WTC11 (cell line): ENCODE data around the gene ZBTB20. TPM values are rescaled to one million over a fixed set of nuclear protein-coding genes. Genes with fewer than 3 reads are reported as not detected.

Source experiments
- ATAC-seq: fragments of 200-7000 bp; cut with Tn5 transposase; 2 replicates; pipeline ENCODE4 v1.10.0; 2021; ENCODE audit warnings: mild to moderate bottlenecking, moderate library complexity
- CTCF ChIA-PET: fragments of 300-600 bp; sonication (Branson Sonifier 250); formaldehyde crosslinking; loops from one replicate; lab custom pipeline; 2021; ENCODE audit warnings: antibody characterized with exemption; lab: Charles Lee
- POLR2A ChIA-PET: fragments of 350-600 bp; sonication (Branson Sonifier 250); formaldehyde crosslinking; loops from one replicate; lab custom pipeline; 2021; ENCODE audit warnings: antibody characterized with exemption; lab: Charles Lee
- DNase-seq: peaks from one replicate; pipeline ENCODE4 v3.0.0; 2021; ENCODE audit warnings: low spot score
- H3K27ac Mint-ChIP-seq: 2 replicates; pipeline ENCODE4 v1.8.0; 2021; ENCODE audit warnings: mixed read lengths
- H3K27me3 Mint-ChIP-seq: 2 replicates; pipeline ENCODE4 v1.8.0; 2021; ENCODE audit warnings: low read depth, mild to moderate bottlenecking, moderate library complexity, mixed read lengths
- H3K36me3 Mint-ChIP-seq: 2 replicates; pipeline ENCODE4 v1.8.0; 2021; ENCODE audit warnings: mixed read lengths
- H3K4me1 Mint-ChIP-seq: 2 replicates; pipeline ENCODE4 v1.8.0; 2022; ENCODE audit warnings: mixed read lengths
- H3K4me3 Mint-ChIP-seq: 2 replicates; pipeline ENCODE4 v1.8.0; 2021; ENCODE audit warnings: mild to moderate bottlenecking, moderate library complexity, mixed read lengths
- H3K9me3 Mint-ChIP-seq: 2 replicates; pipeline ENCODE4 v1.8.0; 2021; ENCODE audit warnings: mixed read lengths
- AFF4 ChIP-seq: sonication (generic); formaldehyde crosslinking; IDR thresholded peaks from 2 replicates; pipeline ENCODE4 v1.8.1; 2023; ENCODE audit warnings: mild to moderate bottlenecking, missing genetic modification reagents, borderline replicate concordance
- CBFB ChIP-seq: sonication (generic); formaldehyde crosslinking; IDR thresholded peaks from 2 replicates; pipeline ENCODE4 v1.8.1; 2022; ENCODE audit warnings: mild to moderate bottlenecking, low read depth, missing genetic modification reagents
- E2F5 ChIP-seq: sonication (generic); formaldehyde crosslinking; IDR thresholded peaks from 2 replicates; pipeline ENCODE4 v1.8.1; 2022; ENCODE audit warnings: mild to moderate bottlenecking, moderate library complexity, missing genetic modification reagents
- FOXP1 ChIP-seq: sonication (generic); formaldehyde crosslinking; IDR thresholded peaks from 2 replicates; pipeline ENCODE4 v1.8.0; 2022; ENCODE audit warnings: missing genetic modification reagents, mild to moderate bottlenecking, moderate library complexity, borderline replicate concordance
- FOXP4 ChIP-seq: sonication (generic); formaldehyde crosslinking; IDR thresholded peaks from 2 replicates; pipeline ENCODE4 v1.8.0; 2022; ENCODE audit warnings: mild to moderate bottlenecking, missing genetic modification reagents
- GABPB1 ChIP-seq: sonication (generic); formaldehyde crosslinking; IDR thresholded peaks from 2 replicates; pipeline ENCODE4 v1.8.1; 2023; ENCODE audit warnings: mild to moderate bottlenecking, missing genetic modification reagents
- IRF1 ChIP-seq: sonication (generic); formaldehyde crosslinking; IDR thresholded peaks from 2 replicates; pipeline ENCODE4 v1.8.0; 2023; ENCODE audit warnings: missing genetic modification reagents
- MLX ChIP-seq: sonication (generic); formaldehyde crosslinking; IDR thresholded peaks from 2 replicates; pipeline ENCODE4 v1.8.1; 2023; ENCODE audit warnings: mild to moderate bottlenecking, missing genetic modification reagents, moderate library complexity
- NFATC4 ChIP-seq: fragments of 250-450 bp; sonication (Bioruptor Pico); IDR thresholded peaks from 2 replicates; pipeline ENCODE4 v1.9.0; 2021; ENCODE audit warnings: mild to moderate bottlenecking
- NFYB ChIP-seq: sonication (generic); formaldehyde crosslinking; conservative IDR thresholded peaks from 2 replicates; pipeline ENCODE4 v1.8.0; 2022; ENCODE audit warnings: low read depth, missing genetic modification reagents
- NR2C2 ChIP-seq: sonication (generic); formaldehyde crosslinking; IDR thresholded peaks from 2 replicates; pipeline ENCODE4 v1.8.0; 2022; ENCODE audit warnings: mild to moderate bottlenecking, missing genetic modification reagents
- SMAD3 ChIP-seq: sonication (generic); formaldehyde crosslinking; IDR thresholded peaks from 2 replicates; pipeline ENCODE4 v1.8.0; 2022; ENCODE audit warnings: missing genetic modification reagents, mild to moderate bottlenecking, borderline replicate concordance
- SMAD4 ChIP-seq: sonication (generic); formaldehyde crosslinking; IDR thresholded peaks from 2 replicates; pipeline ENCODE4 v1.8.0; 2022; ENCODE audit warnings: mild to moderate bottlenecking, missing genetic modification reagents
- SP1 ChIP-seq: sonication (generic); formaldehyde crosslinking; conservative IDR thresholded peaks from 2 replicates; pipeline ENCODE4 v1.8.1; 2022; ENCODE audit warnings: missing genetic modification reagents
- USF2 ChIP-seq: sonication (generic); formaldehyde crosslinking; IDR thresholded peaks from 2 replicates; pipeline ENCODE4 v1.8.1; 2023; ENCODE audit warnings: mild to moderate bottlenecking, missing genetic modification reagents, moderate library complexity
- ZNF281 ChIP-seq: sonication (generic); formaldehyde crosslinking; IDR thresholded peaks from 2 replicates; pipeline ENCODE4 v1.8.0; 2023; ENCODE audit warnings: mild to moderate bottlenecking, missing genetic modification reagents
- ZNF423 ChIP-seq: fragments of 250-450 bp; sonication (Bioruptor Pico); IDR thresholded peaks from 2 replicates; pipeline ENCODE4 v2.1.2; 2022; ENCODE audit warnings: mild to moderate bottlenecking, moderate library complexity
- ZNF671 ChIP-seq: fragments of 250-450 bp; sonication (Bioruptor Pico); IDR thresholded peaks from 2 replicates; pipeline ENCODE4 v1.8.0; 2021; ENCODE audit warnings: mild to moderate bottlenecking
- ZSCAN18 ChIP-seq: fragments of 250-450 bp; sonication (Bioruptor Pico); IDR thresholded peaks from 2 replicates; pipeline ENCODE4 v2.1.2; 2022; ENCODE audit warnings: mild to moderate bottlenecking, moderate library complexity
- total RNA-seq: library from RNA; stranded (reverse); gene quantifications from 3 replicates; pipeline ENCODE4 v1.2.3, GENCODE V29; 2021

The ZBTB20 gene
- total RNA-seq, 1 experiment from 2014 or later, result 1.5 TPM

- TF ChIP-seq SMAD4, result no peak
- TF ChIP-seq GABPB1, result no peak
- TF ChIP-seq IRF1 (CRISPR knock-in tag), result no peak
- TF ChIP-seq NR2C2 (CRISPR knock-in tag), result no peak
- TF ChIP-seq NFATC4, result no peak
- TF ChIP-seq USF2 (CRISPR knock-in tag), result no peak
- TF ChIP-seq ZNF423 (CRISPR knock-in tag), result no peak
- no peak for TF ChIP-seq SP1 (CRISPR knock-in tag)
- no peak for TF ChIP-seq FOXP4 (CRISPR knock-in tag)
- TF ChIP-seq ZNF671 (CRISPR knock-in tag), result no peak
- TF ChIP-seq AFF4 (CRISPR knock-in tag), result no peak
- no peak for TF ChIP-seq FOXP1 (CRISPR knock-in tag)
- no peak for TF ChIP-seq MLX
- TF ChIP-seq E2F5 (CRISPR knock-in tag), result no peak
- TF ChIP-seq ZNF281 (CRISPR knock-in tag), result no peak
- no peak for TF ChIP-seq SMAD3 (CRISPR knock-in tag)
- no peak for TF ChIP-seq NFYB (CRISPR knock-in tag)
- TF ChIP-seq CBFB (CRISPR knock-in tag), result no peak
- TF ChIP-seq ZSCAN18 (CRISPR knock-in tag), result no peak
- DNase-seq (no peak), ATAC-seq (no peak)
- Mint-ChIP-seq H3K27ac (no peak overlapping the region), H3K9me3 (no peaks in the 10 kb centered on the region), H3K36me3 (no peaks in the 10 kb centered on the region), H3K4me3 (no peak overlapping the region), H3K4me1 (no peaks in the 10 kb centered on the region), H3K27me3 (peaks cover 12% of the 10 kb centered on the region; the same call in 1 of the 2 replicates)
- CTCF ChIA-PET, result no interaction called here
- POLR2A ChIA-PET, result no interaction called here
Observed at GRCh38 chr3:114994554-114995341, 152.3 kb downstream of the ZBTB20 start.
